Epithelial cell of esophagus (primary cell): ENCODE measurements around the gene PICALM.
"Not testable (repeated sequence)": the region's sequence is repeated elsewhere in the genome, so short reads cannot be mapped to it uniquely, and the experiment has no call there.

Experiments used
- DNase-seq: peaks from one replicate; pipeline ENCODE4 v3.0.0; 2010; ENCODE audit warnings: low read depth
- H3K4me3 ChIP-seq: 2 replicates; pipeline ENCODE4 v1.5.1; 2011; ENCODE audit warnings: mild to moderate bottlenecking, low read length, control low read depth
- CTCF ChIP-seq: IDR thresholded peaks from 2 replicates; pipeline ENCODE4 v1.5.1; 2011; ENCODE audit warnings: low read depth, mild to moderate bottlenecking, low read length, control low read depth, inconsistent platforms; ENCODE audit not compliant: insufficient read depth; ENCODE audit errors: missing control alignments

Gene PICALM

DNA sequence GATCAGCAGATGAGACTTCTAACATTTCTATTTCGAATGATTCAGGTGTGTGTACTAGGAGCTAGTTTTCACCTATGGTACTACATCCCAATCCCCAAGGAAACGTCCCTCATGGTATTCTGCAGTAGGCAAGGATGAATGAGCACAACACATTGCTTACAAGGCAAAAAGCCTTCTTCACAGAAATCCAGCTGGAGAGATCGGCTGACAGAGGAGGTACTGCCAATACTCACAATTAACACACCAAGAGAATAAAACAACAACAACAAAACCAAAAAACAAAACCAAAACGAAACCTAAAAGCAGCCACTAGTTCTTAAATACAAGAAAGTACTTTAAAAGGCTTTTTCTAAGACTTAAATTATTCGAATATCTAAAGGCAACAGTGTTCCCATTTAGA, 101.4 kb downstream of the PICALM start:
- no peak for TF ChIP-seq CTCF

GRCh38 chr11:85965202-85965601, 103.7 kb downstream of the PICALM start:
- no peak for TF ChIP-seq CTCF
- no peak overlapping the region for H3K4me3 ChIP-seq
- no peak for DNase-seq

More for the DNA sequence above, 101.4 kb downstream of the PICALM start:
- no peak for DNase-seq
- no peak overlapping the region for H3K4me3 ChIP-seq

DNA sequence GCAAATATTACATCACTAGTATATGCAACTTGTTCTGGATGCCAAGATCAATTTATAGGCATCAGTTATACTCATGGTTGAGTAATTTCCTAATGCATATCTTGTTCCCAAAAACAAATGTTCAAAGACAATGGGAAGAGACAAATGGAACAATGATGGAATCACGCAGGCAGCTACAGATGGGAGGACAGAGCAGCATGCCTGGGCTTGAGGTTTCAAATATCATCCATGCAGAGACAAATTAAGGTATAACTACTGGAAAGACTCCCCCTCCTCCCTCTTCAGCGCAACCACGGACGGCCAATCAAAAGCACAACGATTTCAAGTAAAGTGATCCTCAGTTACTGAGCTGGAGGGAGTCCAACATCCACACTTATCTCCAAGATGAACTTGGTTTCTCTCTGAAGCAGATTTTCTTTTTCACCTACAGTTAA, 106.9 kb downstream of the PICALM start:
- H3K4me3 ChIP-seq = no peak overlapping the region
- peak; percentile 90 for DNase-seq
- TF ChIP-seq CTCF = no peak

- no peak overlapping the region for H3K4me3 ChIP-seq
- TF ChIP-seq CTCF = no peak
- DNase-seq = no peak
These were observed 107.8 kb downstream of the PICALM start for GRCh38 chr11:85961130-85961529.

DNA sequence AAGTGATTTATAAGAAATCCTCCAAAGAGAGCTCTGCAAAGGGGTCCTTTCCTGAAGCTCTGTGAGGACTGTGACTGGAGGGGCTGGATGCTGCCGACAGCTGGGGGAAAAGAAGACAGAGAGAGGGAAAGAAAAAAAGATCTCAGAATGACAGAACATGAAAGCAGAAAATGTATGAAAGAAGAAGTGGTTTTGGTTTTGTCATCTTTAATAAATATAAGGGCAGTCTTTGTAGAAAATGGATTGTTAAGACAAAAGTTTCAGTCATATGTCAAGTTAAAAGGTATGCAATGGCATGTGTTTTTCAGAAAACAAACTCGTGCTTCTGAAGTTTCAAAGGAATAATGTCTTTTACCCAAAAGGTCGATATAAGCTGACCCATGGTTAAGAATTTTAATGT, 108.2 kb downstream of the PICALM start:
- no peak for DNase-seq
- TF ChIP-seq CTCF = no peak
- no peak overlapping the region for H3K4me3 ChIP-seq

DNA sequence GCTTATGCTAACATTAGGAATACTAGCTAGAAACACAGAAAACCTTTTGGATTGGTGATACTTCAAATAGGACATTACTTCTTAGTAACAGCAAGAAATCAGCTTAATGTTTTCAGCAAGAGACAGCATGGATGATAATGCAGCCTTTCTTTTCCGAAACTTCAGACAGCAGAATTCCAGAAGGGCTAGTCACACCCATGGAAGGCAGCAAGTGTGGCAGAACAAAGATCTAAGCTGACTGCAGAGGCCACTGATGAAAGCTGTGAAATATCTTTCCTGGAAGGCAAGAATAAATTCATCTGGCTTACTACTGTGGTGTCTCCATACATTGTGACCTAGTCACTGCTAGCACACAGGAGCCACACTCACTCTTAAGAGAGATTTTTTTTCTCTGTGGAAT, 113.4 kb downstream of the PICALM start:
- TF ChIP-seq CTCF = no peak
- H3K4me3 ChIP-seq = no peak overlapping the region
- no peak for DNase-seq

- no peak for TF ChIP-seq CTCF
- no peak for DNase-seq
- H3K4me3 ChIP-seq = no peak overlapping the region
These were observed 115.3 kb downstream of the PICALM start for GRCh38 chr11:85953491-85954143.

DNA sequence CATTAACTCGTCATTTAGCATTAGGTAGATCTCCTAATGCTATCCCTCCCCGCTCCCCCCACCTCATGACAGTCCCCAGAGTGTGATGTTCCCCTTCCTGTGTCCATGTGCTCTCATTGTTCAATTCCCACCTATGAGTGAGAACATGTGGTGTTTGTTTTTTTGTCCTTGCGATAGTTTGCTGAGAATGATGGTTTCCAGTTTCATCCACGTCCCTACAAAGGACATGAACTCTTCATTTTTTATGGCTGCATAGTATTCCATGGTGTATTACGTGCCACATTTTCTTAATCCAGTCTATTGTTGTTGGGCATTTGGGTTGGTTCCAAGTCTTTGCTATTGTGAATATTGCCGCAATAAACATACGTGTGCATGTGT, 116.8 kb downstream of the PICALM start:
- not testable (repeated sequence) for DNase-seq, H3K4me3 ChIP-seq
